Measurements from ENCODE around the gene SETD3. TPM values are rescaled to one million over a fixed set of nuclear protein-coding genes. Genes with fewer than 3 reads are reported as not detected.

Gene SETD3
- total and polyA plus RNA-seq, 2 of the 8 experiments (the other 6 are each of a cell fraction or from before 2014, with no cell fraction given): 24.0 to 64.0 TPM

- no peak for TF ChIP-seq GABPA (IDR thresholded peaks at IDR 0.05; ENCODE audit: borderline replicate concordance, insufficient read depth, low read length)
These were observed 472 bp upstream of the SETD3 start, which contains the start of gene CCNK (continued) for GRCh38 chr14:99480917-99481744.

All from H1 (cell line).